CD4-positive, alpha-beta T cell treated with Interleukin-6 for 4 hours (primary cell): Measurements from ENCODE around the gene PROX2.

ENCODE experiments used
- DNase-seq: peaks from one replicate; pipeline ENCODE4 v3.0.0-alpha.2; 2020; ENCODE audit warnings: mixed read lengths

Gene PROX2

DNA sequence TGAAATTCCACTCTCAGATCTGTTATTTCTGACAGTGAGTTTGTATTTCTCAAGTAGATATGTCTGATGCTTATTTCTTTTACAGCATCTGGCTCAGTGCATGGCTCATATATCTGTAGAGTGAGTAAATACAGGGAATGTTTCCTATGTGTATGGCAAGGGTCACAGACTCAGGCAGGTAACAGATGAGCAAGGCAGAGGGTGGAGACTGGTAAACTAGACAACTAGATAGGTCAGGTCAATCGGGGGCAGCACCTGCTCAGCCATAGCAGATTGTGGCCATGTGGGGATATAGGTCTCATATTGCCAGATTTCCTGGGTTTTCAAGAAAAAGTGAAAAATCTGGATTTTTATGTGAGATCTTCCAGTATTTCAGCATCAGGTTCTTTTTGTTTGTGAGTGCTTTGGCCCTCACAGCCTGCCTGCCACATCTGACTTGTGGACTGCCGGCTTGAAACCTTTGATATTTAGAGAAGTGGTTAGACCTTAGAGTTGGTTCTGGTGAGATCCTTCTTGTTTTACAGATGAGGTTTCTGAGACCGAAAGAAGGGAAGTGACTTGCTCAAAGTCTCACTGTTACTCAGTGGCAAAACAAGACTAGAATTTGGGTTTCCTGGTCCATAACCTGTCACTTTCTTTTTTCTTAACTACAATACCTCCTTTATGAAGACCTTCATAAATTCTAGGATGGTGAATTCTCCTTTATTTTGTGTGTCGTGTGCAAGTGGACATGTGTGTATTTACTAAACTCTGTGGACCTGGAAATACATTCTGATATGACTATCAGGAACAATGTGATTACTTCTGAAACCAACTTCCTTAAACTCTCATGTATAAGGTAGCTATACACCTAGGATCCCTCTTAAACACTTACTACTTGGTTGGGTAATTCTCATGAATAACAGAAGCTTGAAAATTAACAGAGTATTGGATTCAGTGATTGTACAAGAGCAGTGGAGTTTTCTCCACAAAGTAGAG is 34.4 kb downstream of the PROX2 start:
- DNase-seq, result peak; percentile 35

DNA sequence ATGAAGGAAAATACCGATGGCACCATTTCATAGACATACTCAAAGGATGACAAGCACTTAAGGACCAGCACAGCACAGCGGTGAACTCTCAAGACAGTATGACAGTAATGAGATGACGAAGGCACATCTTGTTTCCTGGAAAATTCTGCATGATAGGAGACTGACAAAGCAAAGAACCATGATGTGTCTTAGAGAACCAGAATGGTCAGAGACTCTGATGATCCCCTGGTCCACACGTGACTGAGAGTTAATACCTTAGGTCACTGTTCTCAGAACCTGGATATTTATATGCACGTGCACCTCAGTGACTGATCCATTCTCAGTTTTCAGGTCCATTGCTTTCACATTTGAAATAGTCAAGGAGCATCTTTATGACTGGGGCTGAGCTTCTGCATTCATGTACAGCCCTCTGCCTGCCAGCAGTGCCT is 35.3 kb downstream of the PROX2 start:
- DNase-seq, result no peak

DNA sequence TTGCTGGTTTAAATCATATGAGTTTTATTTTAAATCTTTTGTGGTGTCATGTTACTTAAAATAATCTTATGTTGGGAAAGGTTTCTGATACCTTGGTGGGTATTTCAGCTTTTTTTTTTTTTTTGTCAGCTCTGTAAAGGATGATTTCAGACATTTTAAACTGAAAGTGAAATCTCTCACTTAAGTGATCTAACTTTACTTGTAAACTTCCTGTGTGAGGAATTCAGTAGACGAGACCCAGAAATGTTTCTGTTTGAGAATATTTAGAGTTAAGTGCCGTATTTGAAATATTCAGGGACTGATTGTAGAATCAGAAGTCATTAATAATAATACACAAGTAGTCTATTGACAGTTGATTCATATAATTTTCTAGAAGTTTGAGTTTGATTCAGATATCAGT is 37.8 kb downstream of the PROX2 start:
- no peak for DNase-seq

DNA sequence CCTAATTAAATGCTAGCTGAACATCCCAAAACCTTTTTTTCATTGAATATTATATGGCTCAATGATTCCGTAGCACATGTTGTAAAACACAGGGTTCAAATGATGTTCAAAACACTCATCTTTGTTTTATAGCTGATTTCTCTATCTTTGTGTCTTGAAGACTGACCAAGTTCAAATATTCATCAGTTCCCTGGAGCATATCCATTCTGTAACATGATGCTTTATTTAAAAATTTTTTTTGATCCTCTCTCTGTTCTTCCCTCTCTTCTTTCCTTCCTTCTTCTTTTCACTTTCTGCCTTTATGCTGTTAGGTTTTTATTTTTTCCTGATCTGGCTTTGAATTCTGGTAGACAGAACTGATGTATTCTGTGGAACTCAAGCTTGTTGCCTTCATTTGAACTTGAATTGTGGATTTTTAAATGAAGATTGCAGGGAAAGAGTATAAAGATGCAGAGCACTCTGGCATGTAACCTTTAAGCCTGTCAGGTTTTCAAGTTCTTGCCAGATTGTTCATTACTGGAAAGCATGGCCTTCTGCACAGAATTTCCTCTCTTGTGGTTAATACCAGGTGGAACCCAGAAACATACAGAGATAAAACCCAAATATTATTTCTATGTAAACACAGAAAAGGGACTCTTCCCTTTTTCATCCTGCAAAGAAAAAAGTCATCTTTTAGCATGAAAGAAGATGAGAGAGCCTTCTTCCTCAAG is 39.5 kb downstream of the PROX2 start:
- DNase-seq, result no peak

DNA sequence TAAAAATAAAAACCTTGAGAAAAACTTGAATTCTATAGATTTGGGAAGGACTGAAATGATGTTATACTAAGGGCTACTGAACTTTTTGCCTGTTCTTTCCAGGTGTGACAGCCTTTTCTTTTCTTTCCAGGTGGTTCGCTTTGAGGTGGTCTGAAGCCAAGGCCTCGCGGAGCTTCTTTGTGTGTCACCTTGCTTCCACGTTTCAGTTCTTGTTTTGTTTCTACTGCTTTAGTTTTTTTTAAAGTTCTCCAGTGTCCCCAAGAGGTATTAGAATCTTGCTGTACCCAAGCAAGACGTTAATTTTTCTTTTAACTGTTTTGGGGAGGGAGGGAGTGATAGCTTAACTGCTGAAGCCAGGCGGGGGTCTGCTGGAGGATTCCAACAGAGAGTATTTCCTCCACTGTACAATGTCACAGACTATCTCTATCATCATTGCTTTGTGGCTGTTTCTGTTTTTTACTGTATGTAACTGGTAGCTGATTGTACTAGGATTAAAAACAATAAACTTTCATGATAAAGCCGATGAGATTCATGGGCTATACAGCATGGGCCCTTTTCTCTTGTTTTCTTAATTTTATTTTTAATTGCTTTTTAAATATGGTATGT is 40.2 kb downstream of the PROX2 start:
- peak; percentile 35 for DNase-seq

DNA sequence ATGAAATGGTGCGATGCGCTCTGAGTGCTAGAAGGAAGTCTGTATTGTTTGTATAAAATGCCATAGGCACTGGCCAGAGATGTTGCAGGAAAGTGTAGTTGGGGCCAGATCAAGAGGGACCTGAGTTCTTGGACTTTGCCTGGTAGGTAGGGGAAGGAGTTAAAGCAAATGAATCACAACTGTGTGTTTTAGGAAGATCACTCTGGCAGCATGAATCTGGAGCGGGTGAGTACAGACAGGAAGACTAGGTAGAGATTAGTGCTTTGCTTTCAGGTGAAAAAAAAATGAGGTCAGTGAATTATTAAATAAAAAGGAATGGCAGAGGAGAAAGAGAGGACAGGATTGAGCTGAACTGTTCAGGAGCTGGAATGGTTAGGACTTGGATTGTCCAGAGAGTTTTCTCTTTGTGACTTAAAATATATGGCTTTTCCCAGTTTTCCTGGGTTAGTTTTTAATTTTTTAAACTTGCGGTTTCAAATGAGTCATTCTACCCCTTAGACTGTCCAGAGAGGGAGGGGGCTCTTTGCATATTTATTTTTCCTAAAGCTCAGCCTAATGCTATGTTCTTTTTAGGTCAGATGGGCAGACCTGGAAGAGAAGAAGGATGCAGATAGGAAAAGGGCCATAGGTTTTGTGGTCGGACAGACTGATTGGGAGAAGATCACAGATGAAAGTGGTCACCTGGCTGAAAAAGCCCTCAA is 41.1 kb downstream of the PROX2 start:
- DNase-seq, result no peak

DNA sequence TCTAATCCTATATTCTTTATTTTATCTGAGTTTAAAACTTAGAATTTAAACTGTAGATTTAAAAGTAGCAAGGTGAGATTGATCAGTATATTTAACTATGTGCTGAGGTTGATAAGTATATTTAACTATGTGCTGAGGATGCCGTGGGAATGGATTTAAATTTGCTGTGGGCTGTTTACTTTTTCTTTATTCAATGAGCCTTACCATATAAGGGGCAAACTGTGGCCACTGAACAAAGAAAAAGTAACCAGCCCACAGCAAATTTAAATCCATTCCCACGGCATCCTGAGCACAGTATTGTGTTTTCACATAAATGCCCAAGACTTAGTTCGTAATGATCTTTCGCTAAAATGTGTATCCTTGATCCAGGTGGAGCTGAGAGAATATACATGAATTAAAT is 43.1 kb downstream of the PROX2 start:
- DNase-seq, result no peak

DNA sequence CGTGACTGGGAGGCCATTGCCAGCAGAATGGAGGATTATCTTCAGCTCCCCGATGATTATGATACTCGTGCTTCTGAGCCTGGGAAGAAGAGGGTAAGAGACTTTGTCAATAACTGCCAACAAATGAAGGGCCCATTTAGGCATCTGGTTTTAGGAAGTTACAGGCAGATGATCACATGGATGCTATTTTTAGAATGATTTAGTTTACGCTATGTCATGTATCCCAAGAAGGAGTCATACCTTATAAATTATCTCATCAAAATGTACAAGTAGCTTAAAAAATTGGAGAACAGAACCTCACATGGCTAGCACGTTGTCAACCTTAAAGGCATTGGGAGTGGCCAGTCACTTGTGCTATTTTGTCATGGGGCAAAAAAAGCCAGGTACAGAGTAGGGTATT is 46.7 kb downstream of the PROX2 start:
- no peak for DNase-seq

DNA sequence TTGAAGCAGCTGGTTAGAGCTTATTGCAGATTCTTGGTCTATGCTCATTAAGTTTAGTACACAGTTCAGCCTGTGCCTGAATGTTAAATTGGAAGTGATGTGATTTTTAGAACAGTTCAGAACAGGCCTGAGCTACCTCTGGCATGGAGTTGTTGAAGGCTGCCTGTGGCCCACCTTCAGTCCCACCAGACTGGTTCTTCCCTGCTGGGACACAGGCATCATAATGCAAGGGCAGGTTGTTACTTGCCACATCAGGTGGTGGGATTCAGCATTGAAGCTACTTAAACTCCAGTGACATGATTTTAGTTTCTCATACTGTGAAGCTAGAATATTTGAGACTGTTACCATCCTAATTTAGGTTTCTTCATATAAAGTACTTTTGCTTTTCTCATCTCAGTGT is 49.4 kb downstream of the PROX2 start:
- DNase-seq, result no peak
